Measurements from ENCODE around the gene NRDE2. TPM values are rescaled to one million over a fixed set of nuclear protein-coding genes. Genes with fewer than 3 reads are reported as not detected.

NRDE2 gene
- total RNA-seq, 1 experiment from 2014 or later = 20.1 TPM

GRCh38 chr14:90319173-90319572 is 12.6 kb downstream of the NRDE2 start:
- Histone ChIP-seq H4K20me1 (ENCODE audit: insufficient read depth) (no peaks in the 10 kb centered on the region), H3K4me2 (ENCODE audit: low read length) (no peak overlapping the region), H3K9ac (ENCODE audit: low read length) (no peak overlapping the region), H3K27ac (ENCODE audit: low read depth, low read length) (no peak overlapping the region), H3K9me3 (ENCODE audit: control insufficient read depth in 1 of 2, insufficient read depth in 1 of 2, low read depth in 1 of 2, low read length in 2 of 2) (no peaks in the 10 kb centered on the region), H3K27me3 (ENCODE audit: insufficient read depth, low read length) (no peaks in the 10 kb centered on the region), H3K9me2 (ENCODE audit: insufficient read depth) (no peaks in the 10 kb centered on the region), H3K4me1 (ENCODE audit: control insufficient read depth in 1 of 2, insufficient read depth in 2 of 2, low read length in 2 of 2) (no peaks in the 10 kb centered on the region), H3K79me2 (ENCODE audit: insufficient read depth, low read length) (peaks cover 45% of the 10 kb centered on the region), H3K36me3 (ENCODE audit: control insufficient read depth in 1 of 2, insufficient read depth in 2 of 2, low read length in 2 of 2) (peaks cover 11 to 16% of the 10 kb centered on the region in 2 experiments; a peak in 2 of 4 replicates), H2AFZ (ENCODE audit: low read depth, low read length, poor library complexity, severe bottlenecking) (no peak overlapping the region), H3K4me3 (replicated peaks in 1 of 2; ENCODE audit: low read depth in 1 of 2, low read length in 2 of 2) (no peak overlapping the region)
- ATAC-seq (no peak), DNase-seq (ENCODE audit: low read depth, low spot score) (no peak)
- intact Hi-C loops (cut with micrococcal nuclease) = no loop called here
- no TSS peak for BruUV-seq (replicated peaks)
- TF ChIP-seq POLR2A (IDR thresholded peaks at IDR 0.05; ENCODE audit: borderline replicate concordance, extremely low read depth, insufficient read depth, insufficient read length) (no peak), ATF3 (IDR thresholded peaks at IDR 0.05) (no peak), YY1 (IDR thresholded peaks at IDR 0.05; ENCODE audit: extremely low read depth, insufficient replicate concordance, low read depth, low read length) (no peak), SRF (IDR thresholded peaks at IDR 0.05; ENCODE audit: low read depth) (no peak), RAD21 (IDR thresholded peaks at IDR 0.05; ENCODE audit: low read depth) (no peak), JUND (IDR thresholded peaks at IDR 0.05) (no peak), SP1 (IDR thresholded peaks at IDR 0.05; ENCODE audit: low read depth) (no peak)
- CTCF ChIA-PET = no interaction called here
- RAD21 ChIA-PET (ENCODE audit: low non-redundant PET in 1 of 2, low total read pairs in 2 of 2, uncharacterized antibody in 2 of 2, unreplicated experiment in 2 of 2) = no interaction called here
- POLR2A ChIA-PET = no interaction called here

GRCh38 chr14:90318016-90318415 is 13.7 kb downstream of the NRDE2 start:
- RAD21 ChIA-PET (ENCODE audit: low non-redundant PET in 1 of 2, low total read pairs in 2 of 2, uncharacterized antibody in 2 of 2, unreplicated experiment in 2 of 2) = no interaction called here
- Histone ChIP-seq H2AFZ (ENCODE audit: low read depth, low read length, poor library complexity, severe bottlenecking) (no peak overlapping the region), H3K27me3 (ENCODE audit: insufficient read depth, low read length) (no peaks in the 10 kb centered on the region), H3K9ac (ENCODE audit: low read length) (no peak overlapping the region), H3K4me2 (ENCODE audit: low read length) (no peak overlapping the region), H3K27ac (ENCODE audit: low read depth, low read length) (no peak overlapping the region), H3K4me1 (ENCODE audit: control insufficient read depth in 1 of 2, insufficient read depth in 2 of 2, low read length in 2 of 2) (no peaks in the 10 kb centered on the region), H3K4me3 (replicated peaks in 1 of 2; ENCODE audit: low read depth in 1 of 2, low read length in 2 of 2) (no peak overlapping the region), H4K20me1 (ENCODE audit: insufficient read depth) (no peaks in the 10 kb centered on the region), H3K79me2 (ENCODE audit: insufficient read depth, low read length) (peaks cover 33% of the 10 kb centered on the region), H3K9me3 (ENCODE audit: control insufficient read depth in 1 of 2, insufficient read depth in 1 of 2, low read depth in 1 of 2, low read length in 2 of 2) (no peaks in the 10 kb centered on the region), H3K9me2 (ENCODE audit: insufficient read depth) (no peaks in the 10 kb centered on the region), H3K36me3 (ENCODE audit: control insufficient read depth in 1 of 2, insufficient read depth in 2 of 2, low read length in 2 of 2) (peaks cover 11 to 19% of the 10 kb centered on the region in 2 experiments; a peak in 2 of 4 replicates)
- ATAC-seq = no peak
- POLR2A ChIA-PET = no interaction called here
- intact Hi-C loops (cut with micrococcal nuclease) = no loop called here
- CTCF ChIA-PET = no interaction called here
- DNase-seq (ENCODE audit: low read depth, low spot score) = no peak
- no TSS peak for BruUV-seq (replicated peaks)
- TF ChIP-seq POLR2AphosphoS5 (IDR thresholded peaks at IDR 0.05; ENCODE audit: low read depth, low read length) = no peak
- no peak for TF ChIP-seq MAX (IDR thresholded peaks at IDR 0.05)
- TF ChIP-seq TCF7L2 (IDR thresholded peaks at IDR 0.05; ENCODE audit: borderline replicate concordance, extremely low read depth, insufficient read depth, insufficient read length) = no peak
- TF ChIP-seq RAD21 (IDR thresholded peaks at IDR 0.05; ENCODE audit: low read depth) = no peak
- TF ChIP-seq EGR1 (IDR thresholded peaks at IDR 0.05; ENCODE audit: low read depth) = no peak
- TF ChIP-seq SIN3A (IDR thresholded peaks at IDR 0.05; ENCODE audit: low read depth) = no peak
- no peak for TF ChIP-seq ZBTB33 (IDR thresholded peaks at IDR 0.05; ENCODE audit: extremely low read depth, insufficient replicate concordance, low read length)
